HG02588 (cell line): ENCODE data around the gene BHLHE23.

ENCODE experiments used
- ATAC-seq: cut with Tn5 transposase; IDR thresholded peaks from one replicate; pipeline ENCODE4 v1.9.1; 2021; ENCODE audit warnings: mild to moderate bottlenecking, moderate library complexity; ENCODE audit not compliant: unreplicated experiment

Gene BHLHE23

DNA sequence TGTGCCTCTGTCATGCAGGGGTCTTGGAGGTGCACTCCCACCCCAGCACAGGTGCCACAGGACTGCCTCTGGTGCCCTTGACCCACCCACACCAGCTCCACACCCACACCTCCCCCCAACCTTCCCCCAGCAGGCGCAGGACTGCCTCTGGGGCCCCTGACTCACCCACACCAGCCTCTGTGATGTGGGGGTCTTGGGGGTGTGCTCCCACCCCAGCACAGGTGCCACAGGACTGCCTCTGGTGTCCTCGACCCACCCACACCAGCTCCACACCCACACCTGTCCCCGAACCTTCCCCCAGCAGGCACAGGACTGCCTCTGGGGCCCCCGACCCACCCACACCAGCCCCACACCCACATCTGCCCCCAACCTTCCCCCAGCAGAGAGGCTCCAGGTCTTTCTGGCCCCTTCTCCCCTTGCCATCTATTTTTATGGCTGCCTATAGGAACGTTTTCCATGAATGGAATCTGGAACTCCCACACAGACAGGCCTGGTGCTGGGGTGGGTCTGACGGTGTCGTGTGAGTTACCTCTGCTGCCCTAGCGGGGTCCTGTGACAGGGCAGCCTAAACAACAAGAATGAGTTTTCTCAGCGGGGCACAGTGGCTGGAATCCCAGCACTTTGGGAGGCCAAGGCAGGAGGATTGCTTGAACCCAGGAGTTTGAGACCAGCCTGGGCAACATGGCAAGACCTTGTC lies 30.8 kb downstream of the BHLHE23 start:
- no peak for ATAC-seq

DNA sequence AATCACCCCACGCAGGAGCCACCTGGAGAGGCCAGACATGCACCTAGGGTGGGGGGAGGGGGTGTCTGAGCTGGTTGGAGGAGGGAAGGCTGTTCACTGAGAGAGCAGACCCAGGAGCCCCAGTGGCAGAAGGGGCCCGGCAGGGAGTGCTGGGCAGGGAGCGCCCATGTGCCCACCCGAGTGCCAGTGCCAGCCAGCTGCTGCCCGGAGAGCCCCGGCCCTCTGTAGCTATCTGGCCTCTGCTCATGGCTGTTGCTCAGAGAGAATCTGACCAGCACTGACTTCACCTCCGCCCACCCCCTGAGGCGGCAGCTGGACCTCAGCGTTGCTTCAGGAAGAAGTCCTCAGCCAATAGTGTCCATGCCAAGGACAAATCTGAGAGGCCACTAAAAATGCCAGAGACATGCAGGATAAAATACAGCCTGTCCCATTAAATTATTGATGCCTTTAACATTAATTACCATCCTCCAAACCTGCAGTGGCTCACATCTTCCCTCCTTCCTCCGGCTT lies 31.5 kb downstream of the BHLHE23 start:
- no peak for ATAC-seq

DNA sequence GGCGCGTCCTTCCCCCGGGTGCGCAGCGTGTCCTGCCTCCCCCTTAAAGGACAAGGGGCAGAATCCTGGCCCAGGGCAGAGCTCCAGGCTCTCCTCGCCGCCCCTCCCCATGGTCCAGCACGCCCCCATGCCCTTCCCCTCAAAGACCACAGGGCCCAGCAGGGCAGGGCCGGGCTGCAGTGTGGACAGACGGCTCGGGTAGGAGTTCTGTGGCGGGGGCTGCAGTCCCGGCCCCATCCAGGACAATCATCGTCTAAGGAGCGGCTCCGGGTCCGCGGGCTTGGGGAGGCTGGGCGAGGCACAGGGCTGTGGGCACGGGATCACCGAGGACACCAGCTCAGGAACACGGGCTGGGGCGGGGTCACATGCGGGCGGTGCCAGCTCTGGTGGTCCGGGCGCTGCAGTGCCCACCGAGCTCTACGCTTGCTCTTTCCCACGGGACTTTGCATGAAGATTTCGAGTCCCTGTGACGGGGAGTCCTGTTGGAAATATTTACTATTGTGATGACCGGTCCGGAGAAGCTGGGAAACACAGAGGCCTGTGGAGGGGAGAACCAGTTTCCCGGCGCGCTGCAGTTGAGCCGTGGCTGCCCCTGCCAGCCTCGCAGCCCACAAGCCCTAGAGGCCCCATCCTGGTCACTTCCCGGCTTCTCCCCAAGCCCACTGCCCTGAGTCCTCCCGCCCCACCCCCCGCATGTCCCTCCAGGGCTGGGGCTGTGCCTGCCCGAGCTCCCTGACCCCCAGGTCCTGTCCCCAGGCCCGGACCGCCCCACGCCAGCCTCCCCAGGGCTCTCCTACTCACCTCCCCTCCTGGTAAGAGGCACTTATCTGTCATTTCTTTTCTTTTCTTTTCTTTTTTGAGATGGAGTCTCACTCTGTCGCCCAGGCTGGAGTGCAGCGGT lies 33.7 kb downstream of the BHLHE23 start:
- no peak for ATAC-seq

DNA sequence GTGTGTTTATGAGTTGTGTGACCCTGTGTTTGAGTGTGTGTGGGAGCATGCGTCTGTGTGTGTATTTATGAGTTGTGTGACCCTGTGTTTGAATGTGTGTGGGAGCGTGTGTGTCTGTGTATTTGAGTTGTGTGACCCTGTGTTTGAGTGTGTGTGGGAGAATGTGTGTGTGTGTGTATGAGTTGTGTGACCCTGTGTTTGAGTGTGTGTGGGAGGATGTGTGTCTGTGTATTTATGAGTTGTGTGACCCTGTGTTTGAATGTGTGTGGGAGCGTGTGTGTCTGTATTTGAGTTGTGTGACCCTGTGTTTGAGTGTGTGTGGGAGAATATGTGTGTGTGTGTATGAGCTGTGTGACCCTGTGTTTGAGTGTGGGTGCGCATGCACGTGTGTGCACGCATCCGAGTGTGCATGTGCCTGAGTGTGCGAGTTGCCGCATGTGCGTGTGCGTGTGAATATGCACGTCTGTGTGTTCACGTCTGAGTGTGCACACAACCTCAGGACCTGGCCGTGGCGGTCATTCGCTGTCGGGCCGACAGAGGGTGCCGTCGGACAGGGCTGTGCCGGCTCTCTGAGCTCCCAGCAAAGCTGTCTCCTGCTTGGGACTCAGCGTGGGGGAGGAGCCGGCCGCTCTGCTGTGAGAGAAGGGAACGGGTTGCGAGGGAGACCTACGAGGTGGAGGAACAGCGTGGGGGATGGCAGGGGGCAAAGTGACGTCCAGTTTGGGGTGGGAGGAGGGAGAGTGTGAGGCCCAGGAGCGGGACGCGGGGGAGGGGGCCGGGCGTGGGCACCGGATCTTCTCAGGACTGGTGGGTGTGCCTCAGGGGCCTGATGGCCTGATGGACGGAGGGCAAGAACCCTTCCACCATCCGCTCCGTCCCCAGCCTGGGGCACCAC lies 34.6 kb downstream of the BHLHE23 start:
- ATAC-seq: peak; percentile 51

DNA sequence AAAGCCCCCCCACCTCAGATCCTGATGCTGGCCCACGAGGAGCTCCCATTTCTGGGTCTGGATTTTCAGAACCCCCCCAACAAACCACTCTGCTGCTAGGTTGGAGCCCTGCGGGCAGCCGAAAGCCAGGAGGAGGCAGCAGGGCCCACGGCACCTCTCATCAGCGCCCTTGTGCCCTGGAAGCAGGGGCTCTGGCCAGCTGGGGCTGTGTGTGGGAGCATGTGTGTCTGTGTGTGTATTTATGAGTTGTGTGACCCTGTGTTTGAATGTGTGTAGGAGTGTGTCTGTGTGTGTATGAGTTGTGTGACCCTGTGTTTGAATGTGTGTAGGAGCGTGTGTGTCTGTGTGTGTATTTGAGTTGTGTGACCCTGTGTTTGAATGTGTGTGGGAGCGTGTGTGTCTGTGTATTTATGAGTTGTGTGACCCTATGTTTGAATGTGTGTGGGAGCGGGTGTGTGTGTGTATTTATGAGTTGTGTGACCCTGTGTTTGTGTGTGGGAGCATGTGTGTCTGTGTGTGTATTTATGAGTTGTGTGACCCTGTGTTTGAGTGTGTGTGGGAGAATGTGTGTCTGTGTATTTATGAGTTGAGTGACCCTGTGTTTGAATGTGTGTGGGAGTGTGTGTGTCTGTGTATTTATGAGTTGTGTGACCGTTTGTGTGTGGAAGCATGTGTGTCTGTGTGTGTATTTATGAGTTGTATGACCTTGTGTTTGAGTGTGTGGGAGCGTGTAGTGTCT lies 35.4 kb downstream of the BHLHE23 start:
- no peak for ATAC-seq

DNA sequence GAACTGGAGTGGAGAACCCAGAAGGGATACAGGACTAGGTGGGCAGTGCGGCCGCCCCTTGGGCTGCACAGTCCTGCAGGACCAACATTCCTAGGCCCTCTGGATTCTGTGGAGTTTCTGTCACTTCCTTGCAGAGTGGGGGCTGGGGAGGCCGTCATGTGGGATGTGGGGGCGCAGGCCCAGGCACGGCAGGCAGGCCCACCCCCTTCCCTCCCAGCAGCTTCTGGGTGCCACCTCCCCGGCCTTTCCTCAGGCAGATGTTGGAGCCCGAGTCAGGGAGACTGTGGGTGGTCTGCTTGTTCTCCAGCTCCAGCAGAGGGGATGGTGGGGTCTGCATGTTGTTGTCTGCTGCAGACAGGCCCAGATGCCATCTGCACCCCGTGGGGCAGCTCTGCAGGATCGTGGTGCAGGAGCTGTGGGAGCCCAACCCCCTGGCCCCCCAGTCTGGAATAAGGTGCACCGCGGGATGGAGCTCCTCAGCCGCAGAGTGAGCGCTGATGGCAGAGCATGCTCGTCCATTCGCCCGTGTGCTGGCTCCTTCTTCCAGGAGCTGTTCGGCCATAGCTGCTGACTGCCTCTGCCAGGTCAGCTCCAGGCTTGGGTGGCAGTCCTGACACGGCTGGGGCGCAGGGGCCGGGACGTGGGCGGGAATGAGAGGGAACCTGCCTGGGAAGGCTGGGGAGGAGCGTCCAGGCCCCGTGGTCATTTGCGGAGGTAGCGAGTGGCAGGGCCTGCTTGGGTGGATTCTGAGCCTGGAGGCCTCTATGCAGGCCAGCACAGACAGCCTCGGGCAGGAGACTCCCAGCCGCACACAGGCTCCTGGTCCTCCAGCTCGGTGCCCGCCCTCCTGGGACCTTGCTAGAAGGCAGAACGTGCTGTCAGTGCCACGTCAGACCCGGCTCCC lies 36.2 kb downstream of the BHLHE23 start:
- ATAC-seq: no peak

DNA sequence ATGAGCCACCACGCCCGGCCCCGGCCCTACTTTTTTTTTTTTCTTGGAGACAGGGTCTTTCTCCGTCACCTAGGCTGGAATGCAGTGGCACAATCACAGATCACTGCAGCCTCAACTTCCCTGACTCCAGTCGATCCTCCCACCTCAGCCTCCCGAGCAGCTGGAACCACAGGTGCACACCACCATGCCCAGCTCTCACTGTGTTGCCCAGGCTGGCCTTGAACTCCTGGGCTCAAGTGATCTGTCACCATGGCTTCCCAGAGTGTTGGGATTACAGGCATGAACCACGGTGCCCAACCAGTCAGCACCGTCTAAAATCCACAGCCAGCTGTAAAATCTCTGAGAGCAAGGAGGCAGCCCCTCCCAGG lies 36.8 kb downstream of the BHLHE23 start:
- ATAC-seq: no peak

DNA sequence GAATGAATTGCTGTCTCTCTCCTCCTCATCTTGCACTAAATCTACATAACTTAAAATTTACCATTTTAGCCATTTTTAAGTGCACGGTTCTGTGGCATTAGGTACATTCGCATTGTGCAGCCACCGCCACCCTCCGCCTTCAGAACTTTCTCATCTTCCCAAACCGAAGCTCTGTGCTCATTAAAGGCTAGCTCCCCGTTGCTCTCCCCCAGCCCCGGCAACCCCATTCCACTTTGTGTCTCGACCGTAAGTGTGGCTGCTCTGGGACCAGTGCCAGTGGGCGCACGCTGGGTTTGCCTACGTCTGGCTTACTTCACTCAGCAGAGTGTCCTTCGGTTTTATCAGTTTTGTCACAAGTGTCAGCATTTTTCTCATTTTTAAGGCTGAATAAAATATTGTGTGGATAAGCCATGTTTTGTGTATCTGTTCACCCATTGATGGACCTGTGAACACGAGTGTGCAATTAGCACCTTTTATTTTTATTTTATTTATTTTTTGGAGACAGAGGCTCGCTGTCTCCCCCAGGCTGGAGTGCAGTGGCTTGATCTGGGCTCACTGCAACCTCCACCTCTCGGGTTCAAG lies 37.5 kb downstream of the BHLHE23 start:
- no peak for ATAC-seq

DNA sequence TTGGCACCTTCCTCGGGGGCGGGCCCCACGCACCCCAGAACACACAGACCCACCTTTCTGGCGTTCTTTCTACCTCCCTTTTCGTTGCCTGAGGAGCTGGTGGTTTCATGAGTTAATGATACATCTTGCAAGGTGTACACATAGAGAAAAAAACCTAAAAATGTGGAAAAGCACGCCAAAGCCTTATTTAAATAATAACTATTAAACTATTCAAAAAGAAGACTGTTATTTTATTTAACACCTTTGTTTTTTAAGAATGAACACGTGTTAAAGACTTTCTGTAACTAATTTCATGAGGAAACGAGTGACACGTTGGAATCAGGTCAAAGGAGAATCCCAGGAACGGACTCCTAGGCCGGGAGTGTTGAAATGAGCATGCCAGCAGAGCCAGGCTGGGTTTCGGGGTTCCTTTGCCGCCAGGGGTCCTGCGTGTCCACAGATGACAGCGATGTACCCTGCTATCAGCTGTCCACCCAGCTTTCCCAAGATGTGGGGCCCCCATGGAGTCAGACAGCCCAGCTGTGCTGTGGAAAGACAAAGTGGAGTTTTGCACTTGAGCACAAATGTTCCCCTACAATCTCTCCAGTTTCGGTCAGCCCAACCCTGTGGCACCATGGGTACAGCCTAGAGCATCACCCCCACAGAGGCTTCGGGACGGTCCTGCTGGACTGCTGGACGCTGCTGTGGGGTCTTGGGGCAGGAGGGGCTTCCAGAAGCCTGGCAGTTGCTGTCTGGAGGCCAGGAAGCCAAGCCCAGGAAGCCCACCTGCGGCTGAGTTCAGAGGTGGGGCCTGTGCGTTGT lies 38.2 kb downstream of the BHLHE23 start:
- no peak for ATAC-seq

DNA sequence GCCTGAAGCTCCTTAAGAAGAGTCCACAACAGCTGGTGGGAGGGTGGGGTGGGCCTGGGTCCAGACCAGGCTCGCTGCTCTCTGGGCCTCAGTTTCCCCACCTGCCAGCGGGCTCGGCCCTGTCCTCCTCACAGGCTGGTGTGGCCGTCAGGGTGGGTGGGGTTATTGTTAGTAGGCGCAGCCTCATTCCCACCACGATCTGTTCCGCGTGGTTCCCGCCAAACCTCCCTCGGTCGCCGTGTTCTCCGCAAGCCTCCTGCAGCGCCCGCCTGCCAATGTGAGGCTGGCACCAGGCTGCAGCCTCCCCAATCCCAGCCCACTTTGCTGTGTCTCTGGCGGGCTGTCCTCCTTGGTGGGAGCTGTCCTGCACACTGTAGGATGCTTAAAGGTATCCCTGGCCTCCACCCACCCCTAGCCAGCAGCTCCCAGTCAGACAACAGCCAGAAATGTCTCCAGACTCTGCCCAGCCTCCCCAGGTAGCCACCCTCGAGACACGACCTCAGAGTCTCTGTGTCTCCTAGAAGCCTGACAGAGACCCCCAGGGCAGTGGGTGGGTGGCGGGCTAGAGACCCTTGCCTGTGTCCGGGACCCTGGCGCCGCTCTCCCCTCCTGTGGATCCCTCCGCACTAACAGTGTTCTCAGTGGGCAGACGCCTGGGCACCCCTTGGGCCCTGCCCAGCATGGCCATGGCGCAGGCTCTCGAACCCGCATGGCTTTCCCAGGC lies 39.0 kb downstream of the BHLHE23 start:
- no peak for ATAC-seq

DNA sequence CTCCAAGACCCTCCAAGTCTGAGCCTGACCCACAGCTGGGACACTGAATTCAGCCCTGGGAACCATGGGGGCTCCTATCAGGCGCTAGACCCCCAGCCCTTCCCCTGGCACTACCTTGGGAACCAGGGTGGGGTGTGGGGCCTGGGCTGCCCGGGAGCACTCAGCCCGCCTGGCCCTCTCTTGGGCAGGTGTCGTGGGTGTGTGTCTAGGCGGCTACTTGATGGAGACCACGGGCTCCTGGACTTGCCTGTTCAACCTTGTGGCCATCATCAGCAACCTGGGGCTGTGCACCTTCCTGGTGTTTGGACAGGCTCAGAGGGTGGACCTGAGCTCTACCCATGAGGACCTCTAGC lies 39.6 kb downstream of the BHLHE23 start:
- ATAC-seq: no peak

DNA sequence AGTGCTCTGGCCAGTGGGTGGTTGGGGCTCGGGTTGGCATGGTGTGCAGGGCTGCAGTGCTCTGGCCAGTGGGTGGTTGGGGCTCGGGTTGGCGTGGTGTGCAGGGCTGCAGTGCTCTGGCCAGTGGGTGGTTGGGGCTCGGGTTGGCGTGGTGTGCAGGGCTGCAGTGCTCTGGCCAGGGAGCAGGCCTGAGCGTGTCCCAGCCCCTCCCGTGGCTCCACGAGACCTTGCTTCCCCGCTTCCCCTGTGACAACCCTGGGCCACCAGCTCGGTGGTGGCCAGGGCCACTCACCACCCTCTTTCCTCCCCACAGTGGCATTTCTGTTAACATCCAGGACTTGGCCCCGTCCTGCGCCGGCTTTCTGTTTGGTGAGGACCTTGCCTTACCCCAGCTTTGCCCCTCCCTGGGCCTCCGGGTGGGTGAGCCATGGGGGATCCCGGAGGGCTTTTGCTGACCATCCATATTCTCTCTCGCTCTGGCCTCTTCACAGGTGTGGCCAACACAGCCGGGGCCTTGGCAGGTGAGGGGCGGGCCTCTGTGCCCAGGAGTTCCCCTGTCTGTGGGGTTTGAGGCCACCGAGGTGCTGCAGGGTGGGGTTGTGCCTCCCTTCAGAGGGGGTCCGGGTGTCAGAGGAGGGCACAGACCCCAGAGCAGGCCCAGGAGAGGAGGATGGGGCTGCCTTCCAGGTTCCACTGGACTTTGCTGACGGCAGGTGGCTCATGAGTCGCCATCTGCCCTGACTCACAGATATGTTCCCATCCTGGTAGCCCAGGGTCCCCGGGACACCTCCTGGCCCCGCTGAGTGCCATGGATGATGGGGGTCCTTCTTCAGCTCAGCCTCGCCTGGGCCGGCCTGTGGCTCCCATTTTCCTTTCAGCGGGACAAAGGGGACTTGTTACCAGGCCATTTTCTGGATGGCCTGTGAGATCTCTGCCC lies 40.3 kb downstream of the BHLHE23 start:
- ATAC-seq: no peak

DNA sequence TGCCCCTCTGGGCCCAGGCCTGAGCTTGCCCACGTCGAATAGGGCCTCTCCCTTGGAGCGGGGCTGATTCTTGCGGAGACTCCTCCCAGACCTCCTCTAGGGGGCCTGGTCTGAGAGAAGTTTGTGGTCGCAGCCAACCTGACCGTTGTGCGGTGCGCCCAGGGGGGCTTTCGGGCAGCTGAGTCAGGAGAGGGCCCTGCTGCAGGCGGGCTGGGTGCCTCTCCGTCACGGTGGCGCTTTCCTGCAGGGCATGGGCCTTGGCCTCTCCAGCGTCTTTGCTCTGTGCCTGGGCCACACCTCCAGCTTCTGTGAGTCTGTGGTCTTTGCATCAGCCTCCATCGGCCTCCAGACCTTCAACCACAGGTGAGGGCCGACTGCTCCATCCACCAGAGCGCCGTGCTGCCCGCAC lies 41.4 kb downstream of the BHLHE23 start:
- ATAC-seq: no peak

DNA sequence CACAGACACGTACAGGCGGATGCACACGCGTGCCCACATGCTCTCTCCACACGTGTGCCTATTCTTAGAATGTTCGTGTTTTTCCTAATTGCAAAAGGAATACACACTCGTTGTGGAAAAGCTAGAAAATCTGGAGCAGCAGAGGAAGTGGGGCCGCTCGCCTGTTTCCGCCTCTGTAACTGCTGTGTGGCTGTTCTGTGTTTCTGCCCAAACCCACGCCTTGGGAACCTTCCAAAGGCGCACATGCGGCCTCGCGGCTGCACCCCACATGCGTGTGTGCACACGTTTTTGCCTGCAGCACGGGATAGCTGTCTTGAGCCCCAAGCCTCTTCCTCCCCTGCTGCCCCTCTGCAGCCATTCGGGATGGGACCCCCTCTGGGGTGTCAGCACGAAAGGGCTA lies 42.1 kb downstream of the BHLHE23 start:
- no peak for ATAC-seq

DNA sequence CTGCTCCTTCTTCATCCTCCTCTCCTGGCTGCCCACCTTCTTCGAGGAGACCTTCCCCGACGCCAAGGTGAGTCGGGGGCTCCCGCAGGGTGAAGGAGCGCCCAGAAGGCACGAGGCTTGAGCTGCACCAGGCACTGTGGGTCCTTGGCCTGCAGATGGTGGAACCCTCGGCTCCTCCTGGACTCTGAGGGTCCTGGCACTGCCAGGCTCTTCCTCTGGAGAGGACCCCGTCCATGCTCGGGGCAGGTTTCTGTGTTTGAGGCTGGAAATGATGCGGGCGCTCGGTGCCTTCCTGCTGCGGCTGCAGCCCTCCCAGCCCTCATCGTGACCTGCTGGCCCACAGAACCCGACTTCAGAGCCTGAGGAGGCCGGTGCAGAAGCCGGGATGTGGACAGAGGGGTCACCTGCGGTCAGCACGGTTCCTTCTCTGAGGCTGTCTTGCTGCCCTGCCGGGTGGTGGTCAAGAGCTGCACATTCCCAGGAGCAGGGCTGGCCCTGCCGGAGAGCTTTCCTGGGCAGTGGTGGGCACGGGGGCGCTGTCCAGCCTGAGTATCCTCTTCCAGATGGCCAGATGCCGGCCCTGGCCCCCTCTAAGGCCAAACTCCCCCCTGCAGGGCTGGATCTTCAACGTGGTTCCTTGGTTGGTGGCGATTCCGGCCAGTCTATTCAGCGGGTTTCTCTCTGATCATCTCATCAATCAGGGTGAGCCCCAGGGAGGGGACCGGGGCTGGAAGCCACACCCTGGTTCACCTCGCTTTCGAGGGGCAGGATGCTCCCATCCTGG lies 43.0 kb downstream of the BHLHE23 start:
- ATAC-seq: no peak
